Retinal pigment epithelial cell (primary cell): Measurements from ENCODE around the gene SRPRB.

Source experiments
- DNase-seq: peaks from one replicate; pipeline ENCODE4 v3.0.0-alpha.2; 2010; ENCODE audit warnings: low read depth
- H3K4me3 ChIP-seq: 2 replicates; pipeline ENCODE4 v1.5.1; 2011; ENCODE audit warnings: mild to moderate bottlenecking, low read length, control low read depth, moderate library complexity
- CTCF ChIP-seq: conservative IDR thresholded peaks from 2 replicates; pipeline ENCODE4 v1.5.1; 2011; ENCODE audit warnings: low read depth, low read length, control low read depth, inconsistent platforms

Gene SRPRB

GRCh38 chr3:133843634-133844033, 38.0 kb downstream of the SRPRB start:
- DNase-seq = no peak
- TF ChIP-seq CTCF = no peak
- H3K4me3 ChIP-seq = no peak overlapping the region

- no peak overlapping the region for H3K4me3 ChIP-seq
- TF ChIP-seq CTCF = no peak
- no peak for DNase-seq
These were observed 39.5 kb downstream of the SRPRB start for GRCh38 chr3:133845127-133845526.

- H3K4me3 ChIP-seq = no peak overlapping the region
- TF ChIP-seq CTCF = no peak
- no peak for DNase-seq
These were observed 43.7 kb downstream of the SRPRB start for GRCh38 chr3:133849346-133849745.

- no peak for TF ChIP-seq CTCF
- DNase-seq = no peak
- no peak overlapping the region for H3K4me3 ChIP-seq
These were observed 44.4 kb downstream of the SRPRB start for GRCh38 chr3:133850034-133850433.

- no peak overlapping the region for H3K4me3 ChIP-seq
- TF ChIP-seq CTCF = no peak
- no peak for DNase-seq
These were observed 45.8 kb downstream of the SRPRB start for GRCh38 chr3:133851266-133851906.

- no peak overlapping the region for H3K4me3 ChIP-seq
- no peak for TF ChIP-seq CTCF
- no peak for DNase-seq
These were observed 46.3 kb downstream of the SRPRB start for GRCh38 chr3:133851931-133852330.

- TF ChIP-seq CTCF = no peak
- DNase-seq = no peak
- H3K4me3 ChIP-seq = no peak overlapping the region
These were observed 47.7 kb downstream of the SRPRB start for GRCh38 chr3:133853063-133853924.
